ENCODE measurements around the gene FLYWCH1. TPM values are rescaled to one million over a fixed set of nuclear protein-coding genes. Genes with fewer than 3 reads are reported as not detected.

Gene FLYWCH1
- total and polyA plus RNA-seq, 4 donors, result 3.9 to 12.2 (median 7.8) TPM

DNA sequence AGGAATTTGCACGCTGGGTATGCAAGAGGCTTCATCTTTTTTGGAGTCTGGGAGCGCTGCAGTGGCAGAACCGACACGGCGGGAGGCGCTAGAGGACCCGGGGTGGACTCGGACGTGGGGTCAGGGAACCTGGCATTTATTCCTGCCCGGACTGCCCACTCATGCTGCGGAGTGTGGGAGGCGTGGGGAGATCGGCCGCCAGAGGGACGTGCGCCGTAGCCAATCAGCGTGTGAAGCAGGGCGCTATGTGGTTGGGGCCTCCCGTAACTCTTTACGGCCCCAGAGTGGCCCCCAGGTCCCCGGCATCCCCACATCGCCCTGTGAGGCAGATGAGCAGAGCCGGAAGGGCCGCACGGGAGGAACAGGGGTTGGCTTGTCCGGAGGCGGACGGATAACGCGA, 17.5 kb upstream of the FLYWCH1 start:
- no peaks in the 10 kb centered on the region for H3K36me3 ChIP-seq (ENCODE audit: control insufficient read depth in 4 of 4, insufficient read depth in 3 of 4, low read depth in 1 of 4, low read length in 3 of 4)
- no peak overlapping the region for H3K27ac ChIP-seq (ENCODE audit: low read depth in 1 of 2, low read length in 2 of 2)
- H3K27me3 ChIP-seq (ENCODE audit: control insufficient read depth in 4 of 4, insufficient read depth in 4 of 4, low read length in 3 of 4), result no peaks in the 10 kb centered on the region
- H3K4me3 ChIP-seq (ENCODE audit: low read depth in 1 of 3, low read length in 3 of 3), result no peak overlapping the region
- H3K4me1 ChIP-seq (ENCODE audit: control insufficient read depth in 4 of 4, insufficient read depth in 4 of 4, low read length in 3 of 4), result no peaks in the 10 kb centered on the region
- no peaks in the 10 kb centered on the region for H3K9me3 ChIP-seq (ENCODE audit: control insufficient read depth in 4 of 4, low read length in 3 of 4)
- no peak overlapping the region for H3K9ac ChIP-seq (ENCODE audit: low read depth in 1 of 2, low read length in 2 of 2)
- WGBS, result 93% methylated on average over 31 of the region's 31 CpGs
- DNase-seq (ENCODE audit: low spot score), result no peak
- TF ChIP-seq RXRA (IDR thresholded peaks at IDR 0.05) (no peak), FOXA1 (IDR thresholded peaks at IDR 0.05) (no peak), FOXA2 (IDR thresholded peaks at IDR 0.05) (no peak), YY1 (IDR thresholded peaks at IDR 0.05) (no peak), SP1 (IDR thresholded peaks at IDR 0.05) (no peak), TAF1 (conservative IDR thresholded peaks at IDR 0.05) (no peak), RAD21 (IDR thresholded peaks at IDR 0.05) (no peak), JUND (IDR thresholded peaks at IDR 0.05) (no peak), EGR1 (IDR thresholded peaks at IDR 0.05; ENCODE audit: low read depth in 2 of 2) (no peak), HNF4A (conservative IDR thresholded peaks at IDR 0.05) (no peak), GABPA (IDR thresholded peaks at IDR 0.05 in 1 of 2, conservative IDR thresholded peaks at IDR 0.05 in 1 of 2) (no peak), NR2F2 (IDR thresholded peaks at IDR 0.05) (no peak)
- TF ChIP-seq, protein P1, sequence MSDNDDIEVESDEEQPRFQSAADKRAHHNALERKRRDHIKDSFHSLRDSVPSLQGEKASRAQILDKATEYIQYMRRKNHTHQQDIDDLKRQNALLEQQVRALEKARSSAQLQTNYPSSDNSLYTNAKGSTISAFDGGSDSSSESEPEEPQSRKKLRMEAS (IDR thresholded peaks at IDR 0.05), result no peak
- TF ChIP-seq, protein P2, sequence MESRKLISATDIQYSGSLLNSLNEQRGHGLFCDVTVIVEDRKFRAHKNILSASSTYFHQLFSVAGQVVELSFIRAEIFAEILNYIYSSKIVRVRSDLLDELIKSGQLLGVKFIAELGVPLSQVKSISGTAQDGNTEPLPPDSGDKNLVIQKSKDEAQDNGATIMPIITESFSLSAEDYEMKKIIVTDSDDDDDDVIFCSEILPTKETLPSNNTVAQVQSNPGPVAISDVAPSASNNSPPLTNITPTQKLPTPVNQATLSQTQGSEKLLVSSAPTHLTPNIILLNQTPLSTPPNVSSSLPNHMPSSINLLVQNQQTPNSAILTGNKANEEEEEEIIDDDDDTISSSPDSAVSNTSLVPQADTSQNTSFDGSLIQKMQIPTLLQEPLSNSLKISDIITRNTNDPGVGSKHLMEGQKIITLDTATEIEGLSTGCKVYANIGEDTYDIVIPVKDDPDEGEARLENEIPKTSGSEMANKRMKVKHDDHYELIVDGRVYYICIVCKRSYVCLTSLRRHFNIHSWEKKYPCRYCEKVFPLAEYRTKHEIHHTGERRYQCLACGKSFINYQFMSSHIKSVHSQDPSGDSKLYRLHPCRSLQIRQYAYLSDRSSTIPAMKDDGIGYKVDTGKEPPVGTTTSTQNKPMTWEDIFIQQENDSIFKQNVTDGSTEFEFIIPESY (IDR thresholded peaks at IDR 0.05), result no peak
- TF ChIP-seq, protein P3, sequence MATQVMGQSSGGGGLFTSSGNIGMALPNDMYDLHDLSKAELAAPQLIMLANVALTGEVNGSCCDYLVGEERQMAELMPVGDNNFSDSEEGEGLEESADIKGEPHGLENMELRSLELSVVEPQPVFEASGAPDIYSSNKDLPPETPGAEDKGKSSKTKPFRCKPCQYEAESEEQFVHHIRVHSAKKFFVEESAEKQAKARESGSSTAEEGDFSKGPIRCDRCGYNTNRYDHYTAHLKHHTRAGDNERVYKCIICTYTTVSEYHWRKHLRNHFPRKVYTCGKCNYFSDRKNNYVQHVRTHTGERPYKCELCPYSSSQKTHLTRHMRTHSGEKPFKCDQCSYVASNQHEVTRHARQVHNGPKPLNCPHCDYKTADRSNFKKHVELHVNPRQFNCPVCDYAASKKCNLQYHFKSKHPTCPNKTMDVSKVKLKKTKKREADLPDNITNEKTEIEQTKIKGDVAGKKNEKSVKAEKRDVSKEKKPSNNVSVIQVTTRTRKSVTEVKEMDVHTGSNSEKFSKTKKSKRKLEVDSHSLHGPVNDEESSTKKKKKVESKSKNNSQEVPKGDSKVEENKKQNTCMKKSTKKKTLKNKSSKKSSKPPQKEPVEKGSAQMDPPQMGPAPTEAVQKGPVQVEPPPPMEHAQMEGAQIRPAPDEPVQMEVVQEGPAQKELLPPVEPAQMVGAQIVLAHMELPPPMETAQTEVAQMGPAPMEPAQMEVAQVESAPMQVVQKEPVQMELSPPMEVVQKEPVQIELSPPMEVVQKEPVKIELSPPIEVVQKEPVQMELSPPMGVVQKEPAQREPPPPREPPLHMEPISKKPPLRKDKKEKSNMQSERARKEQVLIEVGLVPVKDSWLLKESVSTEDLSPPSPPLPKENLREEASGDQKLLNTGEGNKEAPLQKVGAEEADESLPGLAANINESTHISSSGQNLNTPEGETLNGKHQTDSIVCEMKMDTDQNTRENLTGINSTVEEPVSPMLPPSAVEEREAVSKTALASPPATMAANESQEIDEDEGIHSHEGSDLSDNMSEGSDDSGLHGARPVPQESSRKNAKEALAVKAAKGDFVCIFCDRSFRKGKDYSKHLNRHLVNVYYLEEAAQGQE (IDR thresholded peaks at IDR 0.05), result no peak

DNA sequence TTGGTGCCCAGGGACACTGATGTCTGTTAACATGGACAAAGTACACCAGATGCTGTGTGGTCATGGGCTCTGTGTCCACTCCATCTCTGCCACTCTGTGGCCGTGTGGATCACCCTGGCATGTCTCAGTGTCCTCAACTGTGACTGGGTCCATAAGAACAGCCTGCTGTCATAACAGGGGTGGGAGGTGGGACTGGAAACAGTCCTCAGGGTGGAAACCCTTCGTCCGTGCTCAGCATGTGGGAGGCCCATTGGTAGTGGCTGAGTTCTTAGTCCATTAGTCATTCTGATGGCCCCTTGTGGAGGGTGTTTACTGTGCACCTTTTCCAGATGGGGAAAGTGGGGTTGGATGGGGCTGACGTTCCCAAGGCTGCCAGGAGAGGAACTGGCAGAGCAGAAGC, 15.9 kb upstream of the FLYWCH1 start:
- no peaks in the 10 kb centered on the region for H3K27me3 ChIP-seq (ENCODE audit: control insufficient read depth in 4 of 4, insufficient read depth in 4 of 4, low read length in 3 of 4)
- no peak for DNase-seq (ENCODE audit: low spot score)
- H3K9ac ChIP-seq (ENCODE audit: low read depth in 1 of 2, low read length in 2 of 2), result no peak overlapping the region
- H3K4me1 ChIP-seq (ENCODE audit: control insufficient read depth in 4 of 4, insufficient read depth in 4 of 4, low read length in 3 of 4), result no peaks in the 10 kb centered on the region
- H3K9me3 ChIP-seq (ENCODE audit: control insufficient read depth in 4 of 4, low read length in 3 of 4), result no peaks in the 10 kb centered on the region
- WGBS, result 92% methylated on average over 4 of the region's 4 CpGs
- H3K36me3 ChIP-seq (ENCODE audit: control insufficient read depth in 4 of 4, insufficient read depth in 3 of 4, low read depth in 1 of 4, low read length in 3 of 4), result no peaks in the 10 kb centered on the region
- no peak overlapping the region for H3K4me3 ChIP-seq (ENCODE audit: low read depth in 1 of 3, low read length in 3 of 3)
- no peak overlapping the region for H3K27ac ChIP-seq (ENCODE audit: low read depth in 1 of 2, low read length in 2 of 2)
- TF ChIP-seq RXRA (IDR thresholded peaks at IDR 0.05) (no peak), HNF4A (conservative IDR thresholded peaks at IDR 0.05) (no peak), SP1 (IDR thresholded peaks at IDR 0.05) (no peak), TAF1 (conservative IDR thresholded peaks at IDR 0.05) (no peak), NR2F2 (IDR thresholded peaks at IDR 0.05) (no peak), EGR1 (IDR thresholded peaks at IDR 0.05; ENCODE audit: low read depth in 2 of 2) (no peak), GABPA (IDR thresholded peaks at IDR 0.05 in 1 of 2, conservative IDR thresholded peaks at IDR 0.05 in 1 of 2) (no peak), JUND (IDR thresholded peaks at IDR 0.05) (no peak), YY1 (IDR thresholded peaks at IDR 0.05) (no peak), HNF4G (IDR thresholded peaks at IDR 0.05) (no peak), FOXA2 (IDR thresholded peaks at IDR 0.05) (no peak), RAD21 (IDR thresholded peaks at IDR 0.05) (no peak), FOXA1 (IDR thresholded peaks at IDR 0.05) (no peak)
- TF ChIP-seq, protein P2 (IDR thresholded peaks at IDR 0.05), result no peak
- TF ChIP-seq, protein P4, sequence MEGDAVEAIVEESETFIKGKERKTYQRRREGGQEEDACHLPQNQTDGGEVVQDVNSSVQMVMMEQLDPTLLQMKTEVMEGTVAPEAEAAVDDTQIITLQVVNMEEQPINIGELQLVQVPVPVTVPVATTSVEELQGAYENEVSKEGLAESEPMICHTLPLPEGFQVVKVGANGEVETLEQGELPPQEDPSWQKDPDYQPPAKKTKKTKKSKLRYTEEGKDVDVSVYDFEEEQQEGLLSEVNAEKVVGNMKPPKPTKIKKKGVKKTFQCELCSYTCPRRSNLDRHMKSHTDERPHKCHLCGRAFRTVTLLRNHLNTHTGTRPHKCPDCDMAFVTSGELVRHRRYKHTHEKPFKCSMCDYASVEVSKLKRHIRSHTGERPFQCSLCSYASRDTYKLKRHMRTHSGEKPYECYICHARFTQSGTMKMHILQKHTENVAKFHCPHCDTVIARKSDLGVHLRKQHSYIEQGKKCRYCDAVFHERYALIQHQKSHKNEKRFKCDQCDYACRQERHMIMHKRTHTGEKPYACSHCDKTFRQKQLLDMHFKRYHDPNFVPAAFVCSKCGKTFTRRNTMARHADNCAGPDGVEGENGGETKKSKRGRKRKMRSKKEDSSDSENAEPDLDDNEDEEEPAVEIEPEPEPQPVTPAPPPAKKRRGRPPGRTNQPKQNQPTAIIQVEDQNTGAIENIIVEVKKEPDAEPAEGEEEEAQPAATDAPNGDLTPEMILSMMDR (IDR thresholded peaks at IDR 0.05; ENCODE audit: low read depth, low read length, missing input control), result no peak
- TF ChIP-seq, protein P3 (IDR thresholded peaks at IDR 0.05), result no peak
- TF ChIP-seq, protein P5, sequence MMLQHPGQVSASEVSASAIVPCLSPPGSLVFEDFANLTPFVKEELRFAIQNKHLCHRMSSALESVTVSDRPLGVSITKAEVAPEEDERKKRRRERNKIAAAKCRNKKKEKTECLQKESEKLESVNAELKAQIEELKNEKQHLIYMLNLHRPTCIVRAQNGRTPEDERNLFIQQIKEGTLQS (IDR thresholded peaks at IDR 0.05), result no peak

All from liver (tissue), 9 donors.